Measurements from ENCODE around the gene MCAM. TPM values are rescaled to one million over a fixed set of nuclear protein-coding genes. Genes with fewer than 3 reads are reported as not detected.

The MCAM gene
- total and polyA plus RNA-seq, 2 donors (not counting 3 experiments of a cell fraction or from before 2014, with no cell fraction given) = 1,027 to 2,543 TPM

DNA sequence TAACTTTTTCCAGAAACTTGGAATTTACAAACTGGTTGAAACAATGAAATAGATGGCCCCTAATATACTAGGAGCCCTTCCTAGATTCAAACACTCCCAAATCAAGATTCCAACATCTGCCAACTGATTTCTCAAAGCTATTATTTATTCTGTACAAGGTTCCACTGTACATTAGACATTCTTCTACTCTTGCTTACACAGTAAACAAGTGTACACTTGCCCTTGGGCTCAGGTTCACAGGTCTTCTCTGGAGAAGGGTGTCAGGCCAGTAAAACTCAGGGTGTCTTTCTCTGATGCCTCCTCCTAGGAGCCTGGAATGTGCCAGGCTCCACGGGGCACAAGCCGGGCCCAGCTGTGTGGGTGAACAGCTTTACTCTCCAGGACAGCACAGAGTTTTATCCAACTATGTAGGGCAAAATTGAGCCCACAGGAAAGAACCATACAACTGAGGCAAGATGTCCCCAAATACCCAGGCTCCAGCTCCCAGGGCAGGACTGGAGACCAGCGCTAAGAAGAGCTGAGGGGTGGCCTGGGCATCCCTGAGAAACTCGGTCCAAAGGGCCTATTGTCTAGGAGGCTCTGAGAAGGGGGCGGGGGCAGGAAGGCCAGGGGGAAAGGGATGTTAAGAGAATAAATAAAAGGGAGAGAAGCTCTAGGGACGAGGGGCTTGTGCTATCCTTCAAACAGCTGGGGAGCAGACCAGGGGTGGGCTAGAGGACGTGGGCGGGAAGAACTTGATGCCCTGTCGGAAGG, 38.3 kb upstream of the MCAM start:
- no peaks in the 10 kb centered on the region for H4K20me1 ChIP-seq (replicated peaks; ENCODE audit: control insufficient read depth, extremely low read depth, insufficient read depth, low read length)
- no peaks in the 10 kb centered on the region for H3K9me1 ChIP-seq (replicated peaks; ENCODE audit: control insufficient read depth, extremely low read depth, insufficient read depth, low read length)
- no peak overlapping the region for H3K9ac ChIP-seq (replicated peaks; ENCODE audit: extremely low read depth, insufficient read depth, low read length)
- no peak overlapping the region for H3K27ac ChIP-seq (ENCODE audit: insufficient read depth, low read depth, low read length)
- TF ChIP-seq, protein P1, sequence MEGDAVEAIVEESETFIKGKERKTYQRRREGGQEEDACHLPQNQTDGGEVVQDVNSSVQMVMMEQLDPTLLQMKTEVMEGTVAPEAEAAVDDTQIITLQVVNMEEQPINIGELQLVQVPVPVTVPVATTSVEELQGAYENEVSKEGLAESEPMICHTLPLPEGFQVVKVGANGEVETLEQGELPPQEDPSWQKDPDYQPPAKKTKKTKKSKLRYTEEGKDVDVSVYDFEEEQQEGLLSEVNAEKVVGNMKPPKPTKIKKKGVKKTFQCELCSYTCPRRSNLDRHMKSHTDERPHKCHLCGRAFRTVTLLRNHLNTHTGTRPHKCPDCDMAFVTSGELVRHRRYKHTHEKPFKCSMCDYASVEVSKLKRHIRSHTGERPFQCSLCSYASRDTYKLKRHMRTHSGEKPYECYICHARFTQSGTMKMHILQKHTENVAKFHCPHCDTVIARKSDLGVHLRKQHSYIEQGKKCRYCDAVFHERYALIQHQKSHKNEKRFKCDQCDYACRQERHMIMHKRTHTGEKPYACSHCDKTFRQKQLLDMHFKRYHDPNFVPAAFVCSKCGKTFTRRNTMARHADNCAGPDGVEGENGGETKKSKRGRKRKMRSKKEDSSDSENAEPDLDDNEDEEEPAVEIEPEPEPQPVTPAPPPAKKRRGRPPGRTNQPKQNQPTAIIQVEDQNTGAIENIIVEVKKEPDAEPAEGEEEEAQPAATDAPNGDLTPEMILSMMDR (IDR thresholded peaks at IDR 0.05; ENCODE audit: extremely low read depth in 1 of 2, insufficient read depth in 1 of 2, low read depth in 1 of 2, low read length in 2 of 2) = no peak
- TF ChIP-seq POLR2AphosphoS5 (IDR thresholded peaks at IDR 0.05; ENCODE audit: insufficient read depth, low read depth, low read length) (no peak), JUN (IDR thresholded peaks at IDR 0.05; ENCODE audit: borderline replicate concordance, insufficient read depth, insufficient read length, low read depth) (no peak), POLR2A (IDR thresholded peaks at IDR 0.05; ENCODE audit: low read depth, low read length) (no peak), GATA2 (IDR thresholded peaks at IDR 0.05; ENCODE audit: insufficient read depth, insufficient read length, low read depth, low read length) (no peak), FOS (IDR thresholded peaks at IDR 0.05; ENCODE audit: borderline replicate concordance, insufficient read depth, low read length) (no peak), EZH2 (IDR thresholded peaks at IDR 0.05; ENCODE audit: borderline replicate concordance, low read depth, low read length, severe bottlenecking) (no peak), MYC (IDR thresholded peaks at IDR 0.05; ENCODE audit: low read depth, low read length) (no peak)
- TF ChIP-seq, protein P2, sequence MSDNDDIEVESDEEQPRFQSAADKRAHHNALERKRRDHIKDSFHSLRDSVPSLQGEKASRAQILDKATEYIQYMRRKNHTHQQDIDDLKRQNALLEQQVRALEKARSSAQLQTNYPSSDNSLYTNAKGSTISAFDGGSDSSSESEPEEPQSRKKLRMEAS (IDR thresholded peaks at IDR 0.05; ENCODE audit: insufficient read depth, insufficient read length) = no peak
- H3K4me1 ChIP-seq (ENCODE audit: control insufficient read depth, extremely low read depth, insufficient read depth, low read length) = peaks cover 5% of the 10 kb centered on the region
- no peaks in the 10 kb centered on the region for H3K36me3 ChIP-seq (ENCODE audit: control insufficient read depth in 2 of 2, extremely low read depth in 1 of 2, insufficient read depth in 2 of 2, low read length in 2 of 2)
- dilution Hi-C loops (cut with MboI; ENCODE audit: extremely low pct_ligation_motif_present, low sequenced_read_pairs) = no loop called here
- H2AFZ ChIP-seq (ENCODE audit: low read depth, low read length) = no peak overlapping the region
- FAIRE-seq = peak; percentile 31
- H3K4me3 ChIP-seq (replicated peaks in 1 of 3; ENCODE audit: insufficient read depth in 1 of 3, low read depth in 1 of 3, low read length in 3 of 3) = no peak overlapping the region
- H3K79me2 ChIP-seq (ENCODE audit: control insufficient read depth, insufficient read depth, low read length) = no peaks in the 10 kb centered on the region
- POLR2A ChIA-PET = interaction anchor here (0.9 kb wide), 1 partner anchor 14 kb away, joined by 8 read pairs; the partner anchor contains the start of gene C1QTNF5
- H3K9me3 ChIP-seq (replicated peaks; ENCODE audit: control insufficient read depth, insufficient read depth, low read length) = no peaks in the 10 kb centered on the region
- no peaks in the 10 kb centered on the region for H3K27me3 ChIP-seq (ENCODE audit: control insufficient read depth in 2 of 2, insufficient read depth in 2 of 2, low read length in 2 of 2)
- no peak overlapping the region for H3K4me2 ChIP-seq (ENCODE audit: insufficient read depth, low read length)
- CTCF ChIA-PET = interaction anchor here (0.8 to 4.7 kb wide), 19 partner anchors 9 to 753 kb away, joined by 3 to 154 read pairs (median 6); partner anchors contain the start of genes C1QTNF5, HMBS, MFRP and USP2
- DNase-seq (ENCODE audit: low read depth, low spot score) = no peak
- no TSS peak for BruUV-seq (replicated peaks)
- intact Hi-C loops (cut with micrococcal nuclease) = loop anchor here (10.0 kb wide), 1 partner anchor 860 kb away; the partner anchor contains the start of gene OAF

All from endothelial cell of umbilical vein (primary cell).